Osteoblast (primary cell): ENCODE results near the gene AK4. TPM values are rescaled to one million over a fixed set of nuclear protein-coding genes. Genes with fewer than 3 reads are reported as not detected.

Experiments used
- DNase-seq: peaks from one replicate; pipeline ENCODE4 v3.0.0; 2011; ENCODE audit warnings: low spot score, mixed read lengths; ENCODE audit not compliant: insufficient read length; ENCODE audit errors: missing footprints
- H2AFZ ChIP-seq: 2 replicates; pipeline ENCODE4 v1.6.0; 2011; ENCODE audit warnings: mild to moderate bottlenecking, low read length
- H3K27ac ChIP-seq: 2 replicates; pipeline ENCODE4 v1.5.1; 2011; ENCODE audit warnings: mild to moderate bottlenecking, low read depth, low read length, moderate library complexity
- H3K27me3 ChIP-seq: 2 replicates; pipeline ENCODE4 v1.6.0; 2012; ENCODE audit warnings: mild to moderate bottlenecking, control low read depth, inconsistent platforms, low read length, moderate library complexity; ENCODE audit not compliant: insufficient read depth
- H3K36me3 ChIP-seq: 2 replicates; pipeline ENCODE4 v1.5.1; 2011; ENCODE audit warnings: mild to moderate bottlenecking, low read length, control low read depth, moderate library complexity; ENCODE audit not compliant: insufficient read depth
- H3K4me1 ChIP-seq: 2 replicates; pipeline ENCODE4 v1.5.1; 2011; ENCODE audit warnings: mild to moderate bottlenecking, low read length, control low read depth, moderate library complexity; ENCODE audit not compliant: insufficient read depth
- H3K4me2 ChIP-seq: 2 replicates; pipeline ENCODE4 v1.6.0; 2011; ENCODE audit warnings: mild to moderate bottlenecking, low read length; ENCODE audit not compliant: insufficient read depth
- H3K4me3 ChIP-seq: fragments of 200-600 bp; sonication (generic); 3 replicates; pipeline ENCODE4 v1.5.1; 2012; ENCODE audit warnings: mild to moderate bottlenecking, low read length, inconsistent platforms; ENCODE audit not compliant: insufficient read depth
- H3K79me2 ChIP-seq: 2 replicates; pipeline ENCODE4 v1.6.0; 2012; ENCODE audit warnings: mild to moderate bottlenecking, low read length, control low read depth, inconsistent platforms; ENCODE audit not compliant: insufficient read depth
- H3K9me3 ChIP-seq: 2 replicates; pipeline ENCODE4 v1.5.1; 2011; ENCODE audit warnings: low read depth, low read length, control low read depth
- H4K20me1 ChIP-seq: 2 replicates; pipeline ENCODE4 v1.6.0; 2012; ENCODE audit warnings: mild to moderate bottlenecking, low read length, control low read depth; ENCODE audit not compliant: insufficient read depth
- CTCF ChIP-seq: IDR thresholded peaks from 2 replicates; pipeline ENCODE4 v1.5.1; 2011; ENCODE audit warnings: mild to moderate bottlenecking, low read depth, low read length, moderate library complexity; ENCODE audit errors: extremely low read depth
- total RNA-seq: library from RNA; depleted of rRNA; stranded (reverse); fragments of >200 nt; gene quantifications from 2 replicates; pipeline ENCODE4 v1.2.3, GENCODE V29; 2012

The AK4 gene
- total RNA-seq, 1 donor: 37.6 TPM

- no peaks in the 10 kb centered on the region for H3K27me3 ChIP-seq
- TF ChIP-seq CTCF: no peak
- peaks cover 8% of the 10 kb centered on the region for H3K79me2 ChIP-seq
- no peaks in the 10 kb centered on the region for H4K20me1 ChIP-seq
- peak; percentile 98 for DNase-seq
- peak overlapping the region; percentile 94 for H2AFZ ChIP-seq
- H3K4me3 ChIP-seq: peak overlapping the region; percentile 85
- H3K4me1 ChIP-seq: peaks cover 12% of the 10 kb centered on the region
- H3K4me2 ChIP-seq: peak overlapping the region; percentile 99
- no peaks in the 10 kb centered on the region for H3K9me3 ChIP-seq
- H3K36me3 ChIP-seq: no peaks in the 10 kb centered on the region
- peak overlapping the region; percentile 19 for H3K27ac ChIP-seq
These were observed 106.5 kb downstream of the AK4 start for GRCh38 chr1:65254320-65255034.

GRCh38 chr1:65255035-65255655 lies 107.1 kb downstream of the AK4 start:
- H3K4me2 ChIP-seq: peak overlapping the region; percentile 99
- H3K79me2 ChIP-seq: peaks cover 9% of the 10 kb centered on the region
- peak; percentile 82 for DNase-seq
- peaks cover 12% of the 10 kb centered on the region for H3K4me1 ChIP-seq
- TF ChIP-seq CTCF: no peak
- no peaks in the 10 kb centered on the region for H3K36me3 ChIP-seq
- H4K20me1 ChIP-seq: no peaks in the 10 kb centered on the region
- H3K27ac ChIP-seq: no peak overlapping the region
- H3K4me3 ChIP-seq: peak overlapping the region; percentile 85
- H2AFZ ChIP-seq: peak overlapping the region; percentile 92
- H3K9me3 ChIP-seq: no peaks in the 10 kb centered on the region
- H3K27me3 ChIP-seq: no peaks in the 10 kb centered on the region

DNA sequence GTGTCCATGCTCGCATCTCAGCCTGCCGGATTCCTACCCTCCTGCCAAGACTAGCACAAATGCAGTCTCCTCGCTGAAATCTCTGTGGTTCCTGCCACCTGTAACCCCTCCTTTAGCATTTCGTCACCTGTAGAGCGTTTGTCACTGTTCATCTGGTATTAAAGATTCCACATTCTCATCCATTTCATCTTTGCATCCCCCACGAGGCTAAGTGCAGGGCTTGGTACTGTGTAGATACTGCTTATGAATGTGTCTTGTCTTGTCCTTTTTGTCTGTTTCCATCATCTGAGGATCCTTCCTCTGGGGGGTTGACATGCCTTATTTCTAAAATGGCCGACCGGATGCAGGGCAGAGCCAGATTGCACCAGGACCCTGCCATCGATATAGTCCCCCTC lies 107.7 kb downstream of the AK4 start:
- H3K4me3 ChIP-seq: peak overlapping the region; percentile 85

More for the DNA sequence above, 107.7 kb downstream of the AK4 start:
- no peak for TF ChIP-seq CTCF
- Histone ChIP-seq H3K36me3 (no peaks in the 10 kb centered on the region), H2AFZ (peak overlapping the region; percentile 92), H4K20me1 (no peaks in the 10 kb centered on the region), H3K79me2 (peaks cover 9% of the 10 kb centered on the region), H3K4me1 (peaks cover 17% of the 10 kb centered on the region), H3K4me2 (peak overlapping the region; percentile 99), H3K9me3 (no peaks in the 10 kb centered on the region), H3K27me3 (no peaks in the 10 kb centered on the region), H3K27ac (no peak overlapping the region)
- no peak for DNase-seq
